ENCODE measurements around the gene RASSF10. TPM values are rescaled to one million over a fixed set of nuclear protein-coding genes. Genes with fewer than 3 reads are reported as not detected.

RASSF10 gene
- total and polyA plus RNA-seq, 11 donors, result 0.07 to 0.85 (median 0.29) TPM

- ATAC-seq, result no peak
- intact Hi-C loops (cut with DNase I), result no loop called here
- TF ChIP-seq CTCF (IDR thresholded peaks at IDR 0.05), result no peak
- TF ChIP-seq POLR2A (IDR thresholded peaks at IDR 0.05), result no peak
Measured at GRCh38 chr11:13036235-13036634, 27.1 kb downstream of the RASSF10 start.

GRCh38 chr11:13038366-13038765 is 29.2 kb downstream of the RASSF10 start:
- no peak overlapping the region for H3K4me3 ChIP-seq
- WGBS, 4 donors, result 85 to 94% (median 90%) methylated on average over 7 of the region's 7 CpGs

More at GRCh38 chr11:13036235-13036634, 27.1 kb downstream of the RASSF10 start:
- Histone ChIP-seq H3K36me3 (no peaks in the 10 kb centered on the region), H3K27me3 (peaks cover 0 to 21% (median 0%) of the 10 kb centered on the region in 9 donors), H3K27ac (no peak overlapping the region), H3K9me3 (no peaks in the 10 kb centered on the region), H3K4me3 (no peak overlapping the region), H3K4me1 (peaks cover 0 to 23% (median 3%) of the 10 kb centered on the region in 12 donors)
- no peak for DNase-seq

GRCh38 chr11:13039126-13039525 is 30.0 kb downstream of the RASSF10 start:
- H3K4me1 ChIP-seq, result peaks cover 0 to 4% (median 0%) of the 10 kb centered on the region in 12 donors
- ATAC-seq (no peak), DNase-seq (no peak)
- H3K4me3 ChIP-seq, result no peak overlapping the region
- H3K9me3 ChIP-seq, result no peaks in the 10 kb centered on the region
- WGBS, 4 donors, result 86 to 91% (median 89%) methylated on average over 5 of the region's 5 CpGs
- no peaks in the 10 kb centered on the region for H3K36me3 ChIP-seq
- intact Hi-C loops (cut with DNase I), result no loop called here
- peaks cover 0 to 21% (median 0%) of the 10 kb centered on the region in 9 donors for H3K27me3 ChIP-seq
- H3K27ac ChIP-seq, result no peak overlapping the region
- TF ChIP-seq POLR2A (IDR thresholded peaks at IDR 0.05) (no peak), CTCF (IDR thresholded peaks at IDR 0.05) (no peak)

More at GRCh38 chr11:13038366-13038765, 29.2 kb downstream of the RASSF10 start:
- ATAC-seq (no peak), DNase-seq (no peak)
- TF ChIP-seq POLR2A (IDR thresholded peaks at IDR 0.05), result no peak
- Histone ChIP-seq H3K27ac (no peak overlapping the region), H3K9me3 (no peaks in the 10 kb centered on the region), H3K4me1 (peaks cover 0 to 4% (median 0%) of the 10 kb centered on the region in 12 donors), H3K36me3 (no peaks in the 10 kb centered on the region), H3K27me3 (peaks cover 0 to 21% (median 0%) of the 10 kb centered on the region in 9 donors)
- intact Hi-C loops (cut with DNase I), result no loop called here

- no peaks in the 10 kb centered on the region for H3K4me1 ChIP-seq
- no peak overlapping the region for H3K4me3 ChIP-seq
- no peaks in the 10 kb centered on the region for H3K9me3 ChIP-seq
- ATAC-seq (no peak), DNase-seq (no peak)
- intact Hi-C loops (cut with DNase I), result no loop called here
- WGBS, 4 donors, result 59 to 73% (median 68%) methylated on average over 4 of the region's 4 CpGs
- H3K27me3 ChIP-seq, result peaks cover 0 to 10% (median 0%) of the 10 kb centered on the region in 9 donors
- TF ChIP-seq POLR2A (IDR thresholded peaks at IDR 0.05) (no peak), CTCF (IDR thresholded peaks at IDR 0.05) (no peak)
- H3K27ac ChIP-seq, result no peak overlapping the region
- H3K36me3 ChIP-seq, result no peaks in the 10 kb centered on the region
Measured at GRCh38 chr11:13040969-13041561, 31.9 kb downstream of the RASSF10 start.
